ENCODE results near the gene STK17B. TPM values are rescaled to one million over a fixed set of nuclear protein-coding genes. Genes with fewer than 3 reads are reported as not detected.

STK17B gene
- total and polyA plus RNA-seq, 9 of the 15 experiments (the other 6 are each of a cell fraction or from before 2014, with no cell fraction given): 2.3 to 17.7 (median 8.5) TPM

GRCh38 chr2:196191541-196191940 is 20.2 kb upstream of the STK17B start:
- intact Hi-C loops (cut with micrococcal nuclease): no loop called here
- ATAC-seq (no peak), FAIRE-seq (no peak), DNase-seq (ENCODE audit: extremely low read depth in 1 of 4, low spot score in 3 of 4) (no peak)
- 0 out of 2 replicates have a peak, but pooled peaks cover 1% of the 10 kb centered on the region for H3K9me3 ChIP-seq (replicated peaks; ENCODE audit: control insufficient read depth, insufficient read depth, low read depth, low read length)
- in situ Hi-C loops (cut with MboI): no loop called here
- ChIA-PET CTCF (ENCODE audit: low intra/inter-chr PET ratio) (no interaction called here), POLR2A (no interaction called here)
- WGBS (ENCODE audit: insufficient coverage, low coverage, missing lambda C conversion rate): 33% methylated on average over 1 of the region's 1 CpG
- TF ChIP-seq, protein P1, sequence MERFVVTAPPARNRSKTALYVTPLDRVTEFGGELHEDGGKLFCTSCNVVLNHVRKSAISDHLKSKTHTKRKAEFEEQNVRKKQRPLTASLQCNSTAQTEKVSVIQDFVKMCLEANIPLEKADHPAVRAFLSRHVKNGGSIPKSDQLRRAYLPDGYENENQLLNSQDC (CRISPR knock-in tag; IDR thresholded peaks at IDR 0.05): no peak
- no peak for TF ChIP-seq RFX5 (IDR thresholded peaks at IDR 0.05; ENCODE audit: low read depth, low read length)
- BruUV-seq (replicated peaks): no TSS peak
- H3K36me3 ChIP-seq (ENCODE audit: control insufficient read depth, insufficient read depth, low read length): no peaks in the 10 kb centered on the region
- no peaks in the 10 kb centered on the region for H3K9me1 ChIP-seq (ENCODE audit: control insufficient read depth, insufficient read depth, low read length)
- H3K4me2 ChIP-seq (ENCODE audit: insufficient read depth, low read length): no peak overlapping the region
- no peaks in the 10 kb centered on the region for H3K4me1 ChIP-seq (replicated peaks in 1 of 2; ENCODE audit: control insufficient read depth in 2 of 2, insufficient read depth in 2 of 2, low read length in 2 of 2)
- H2AFZ ChIP-seq (ENCODE audit: low read depth, low read length): peak overlapping the region; percentile 66; the same call in 1 of the 2 replicates
- no peaks in the 10 kb centered on the region for H3K79me2 ChIP-seq (ENCODE audit: control insufficient read depth, insufficient read depth, low read length)
- H3K27me3 ChIP-seq (ENCODE audit: control insufficient read depth in 2 of 2, insufficient read depth in 2 of 2, low read length in 2 of 2): no peaks in the 10 kb centered on the region
- H3K9ac ChIP-seq (ENCODE audit: insufficient read depth in 1 of 2, low read depth in 2 of 2, low read length in 2 of 2): no peak overlapping the region
- no peak overlapping the region for H3K27ac ChIP-seq (ENCODE audit: extremely low read depth, low read depth, low read length)
- no peaks in the 10 kb centered on the region for H4K20me1 ChIP-seq (replicated peaks; ENCODE audit: control insufficient read depth, insufficient read depth, low read length)
- no peak overlapping the region for H3K4me3 ChIP-seq

GRCh38 chr2:196187898-196188458 is 16.6 kb upstream of the STK17B start:
- Histone ChIP-seq H3K9ac (ENCODE audit: insufficient read depth in 1 of 2, low read depth in 2 of 2, low read length in 2 of 2) (no peak overlapping the region), H3K4me1 (replicated peaks in 1 of 2; ENCODE audit: control insufficient read depth in 2 of 2, insufficient read depth in 2 of 2, low read length in 2 of 2) (no peaks in the 10 kb centered on the region; a peak in 1 of 5 replicates), H3K4me2 (ENCODE audit: insufficient read depth, low read length) (no peak overlapping the region), H3K27me3 (ENCODE audit: control insufficient read depth in 2 of 2, insufficient read depth in 2 of 2, low read length in 2 of 2) (no peaks in the 10 kb centered on the region), H2AFZ (ENCODE audit: low read depth, low read length) (no peak overlapping the region), H3K79me2 (ENCODE audit: control insufficient read depth, insufficient read depth, low read length) (no peaks in the 10 kb centered on the region), H3K27ac (ENCODE audit: extremely low read depth, low read depth, low read length) (no peak overlapping the region), H3K9me1 (ENCODE audit: control insufficient read depth, insufficient read depth, low read length) (no peaks in the 10 kb centered on the region), H3K4me3 (no peak overlapping the region), H3K36me3 (ENCODE audit: control insufficient read depth, insufficient read depth, low read length) (no peaks in the 10 kb centered on the region), H4K20me1 (replicated peaks; ENCODE audit: control insufficient read depth, insufficient read depth, low read length) (no peaks in the 10 kb centered on the region), H3K9me3 (replicated peaks; ENCODE audit: control insufficient read depth, insufficient read depth, low read depth, low read length) (0 out of 2 replicates have a peak, but pooled peaks cover 1% of the 10 kb centered on the region)
- CTCF ChIA-PET (ENCODE audit: low intra/inter-chr PET ratio): no interaction called here
- ATAC-seq (no peak), FAIRE-seq (no peak), DNase-seq (ENCODE audit: extremely low read depth in 1 of 4, low spot score in 3 of 4) (no peak)
- peak; percentile 53; the same call in 1 of the 2 replicates for TF ChIP-seq C11orf30 (IDR thresholded peaks at IDR 0.05; ENCODE audit: low read depth)
- 0 out of 2 replicates have a peak, but pooled peaks have one; percentile 18 for TF ChIP-seq MAFG (tag; conservative IDR thresholded peaks at IDR 0.05)
- no peak for TF ChIP-seq PTBP1 (IDR thresholded peaks at IDR 0.05; ENCODE audit: low read depth, low read length)
- peak; percentile 62; the same call in 1 of the 2 replicates for TF ChIP-seq ZNF316 (IDR thresholded peaks at IDR 0.05)
- no peak for TF ChIP-seq ARHGAP35 (IDR thresholded peaks at IDR 0.05; ENCODE audit: partially characterized antibody)
- in situ Hi-C loops (cut with MboI): no loop called here
- intact Hi-C loops (cut with micrococcal nuclease): no loop called here
- POLR2A ChIA-PET: no interaction called here
- WGBS (ENCODE audit: insufficient coverage, low coverage, missing lambda C conversion rate): 57% methylated on average over 2 of the region's 2 CpGs
- no TSS peak for BruUV-seq (replicated peaks)
